IPS-15b (cell line): ENCODE measurements around the gene DRC1.

Experiments used
- H3K27me3 ChIP-seq: one replicate; pipeline ENCODE4 v1.6.1; 2013; ENCODE audit warnings: low read length; ENCODE audit not compliant: control insufficient read depth, insufficient read depth
- H3K36me3 ChIP-seq: one replicate; pipeline ENCODE4 v1.6.1; 2013; ENCODE audit warnings: low read length; ENCODE audit not compliant: control insufficient read depth, insufficient read depth
- H3K4me1 ChIP-seq: one replicate; pipeline ENCODE4 v1.6.1; 2013; ENCODE audit warnings: mild to moderate bottlenecking, low read length; ENCODE audit not compliant: control insufficient read depth, insufficient read depth
- H3K4me3 ChIP-seq: one replicate; pipeline ENCODE4 v1.5.1; 2013; ENCODE audit warnings: low read depth, low read length
- H3K9ac ChIP-seq: one replicate; pipeline ENCODE4 v1.6.1; 2013; ENCODE audit warnings: low read depth, mild to moderate bottlenecking, low read length
- H3K9me3 ChIP-seq: one replicate; pipeline ENCODE4 v1.6.1; 2013; ENCODE audit warnings: mild to moderate bottlenecking, low read length; ENCODE audit not compliant: control insufficient read depth, insufficient read depth

The DRC1 gene

GRCh38 chr2:26450031-26450635 is 48.4 kb downstream of the DRC1 start:
- Histone ChIP-seq H3K9ac (no peak overlapping the region), H3K36me3 (no peaks in the 10 kb centered on the region), H3K4me3 (no peak overlapping the region), H3K9me3 (no peaks in the 10 kb centered on the region), H3K4me1 (no peaks in the 10 kb centered on the region), H3K27me3 (no peaks in the 10 kb centered on the region)

GRCh38 chr2:26451700-26452099 is 50.0 kb downstream of the DRC1 start:
- Histone ChIP-seq H3K27me3 (no peaks in the 10 kb centered on the region), H3K36me3 (no peaks in the 10 kb centered on the region)

GRCh38 chr2:26453421-26454329 is 52.0 kb downstream of the DRC1 start:
- no peak overlapping the region for H3K4me3 ChIP-seq
- H3K4me1 ChIP-seq: no peaks in the 10 kb centered on the region
- H3K9ac ChIP-seq: no peak overlapping the region

More at GRCh38 chr2:26451700-26452099, 50.0 kb downstream of the DRC1 start:
- Histone ChIP-seq H3K4me3 (no peak overlapping the region), H3K4me1 (no peaks in the 10 kb centered on the region), H3K9ac (no peak overlapping the region), H3K9me3 (no peaks in the 10 kb centered on the region)

GRCh38 chr2:26454561-26455001 is 52.9 kb downstream of the DRC1 start:
- Histone ChIP-seq H3K9ac (no peak overlapping the region), H3K4me1 (no peaks in the 10 kb centered on the region), H3K27me3 (no peaks in the 10 kb centered on the region), H3K9me3 (no peaks in the 10 kb centered on the region), H3K36me3 (no peaks in the 10 kb centered on the region), H3K4me3 (no peak overlapping the region)

More at GRCh38 chr2:26453421-26454329, 52.0 kb downstream of the DRC1 start:
- Histone ChIP-seq H3K36me3 (no peaks in the 10 kb centered on the region), H3K9me3 (no peaks in the 10 kb centered on the region), H3K27me3 (no peaks in the 10 kb centered on the region)

- H3K36me3 ChIP-seq: no peaks in the 10 kb centered on the region
- no peaks in the 10 kb centered on the region for H3K4me1 ChIP-seq
- H3K4me3 ChIP-seq: no peak overlapping the region
- no peaks in the 10 kb centered on the region for H3K27me3 ChIP-seq
- H3K9ac ChIP-seq: no peak overlapping the region
- H3K9me3 ChIP-seq: no peaks in the 10 kb centered on the region
These were observed 53.4 kb downstream of the DRC1 start for GRCh38 chr2:26455037-26455669.

- H3K9ac ChIP-seq: no peak overlapping the region
- no peaks in the 10 kb centered on the region for H3K4me1 ChIP-seq
- no peaks in the 10 kb centered on the region for H3K27me3 ChIP-seq
- H3K9me3 ChIP-seq: no peaks in the 10 kb centered on the region
- no peak overlapping the region for H3K4me3 ChIP-seq
- H3K36me3 ChIP-seq: no peaks in the 10 kb centered on the region
These were observed 54.1 kb downstream of the DRC1 start for GRCh38 chr2:26455670-26456439.

GRCh38 chr2:26456440-26457250 is 54.9 kb downstream of the DRC1 start:
- Histone ChIP-seq H3K9ac (no peak overlapping the region), H3K36me3 (no peaks in the 10 kb centered on the region), H3K4me3 (no peak overlapping the region), H3K27me3 (no peaks in the 10 kb centered on the region), H3K4me1 (no peaks in the 10 kb centered on the region), H3K9me3 (no peaks in the 10 kb centered on the region)

GRCh38 chr2:26457251-26457666 is 55.5 kb downstream of the DRC1 start:
- Histone ChIP-seq H3K36me3 (no peaks in the 10 kb centered on the region), H3K27me3 (no peaks in the 10 kb centered on the region), H3K4me3 (no peak overlapping the region), H3K9ac (no peak overlapping the region), H3K4me1 (no peaks in the 10 kb centered on the region), H3K9me3 (no peaks in the 10 kb centered on the region)

- H3K27me3 ChIP-seq: no peaks in the 10 kb centered on the region
- no peak overlapping the region for H3K9ac ChIP-seq
- no peaks in the 10 kb centered on the region for H3K4me1 ChIP-seq
- no peak overlapping the region for H3K4me3 ChIP-seq
- H3K9me3 ChIP-seq: no peaks in the 10 kb centered on the region
- H3K36me3 ChIP-seq: no peaks in the 10 kb centered on the region
These were observed 56.1 kb downstream of the DRC1 start for GRCh38 chr2:26457695-26458364.

GRCh38 chr2:26458365-26459042 is 56.8 kb downstream of the DRC1 start:
- no peak overlapping the region for H3K9ac ChIP-seq
- H3K9me3 ChIP-seq: no peaks in the 10 kb centered on the region
- H3K4me3 ChIP-seq: no peak overlapping the region
- H3K36me3 ChIP-seq: no peaks in the 10 kb centered on the region
- no peaks in the 10 kb centered on the region for H3K4me1 ChIP-seq
- no peaks in the 10 kb centered on the region for H3K27me3 ChIP-seq
